ENCODE results near the gene HACD4.

DNA sequence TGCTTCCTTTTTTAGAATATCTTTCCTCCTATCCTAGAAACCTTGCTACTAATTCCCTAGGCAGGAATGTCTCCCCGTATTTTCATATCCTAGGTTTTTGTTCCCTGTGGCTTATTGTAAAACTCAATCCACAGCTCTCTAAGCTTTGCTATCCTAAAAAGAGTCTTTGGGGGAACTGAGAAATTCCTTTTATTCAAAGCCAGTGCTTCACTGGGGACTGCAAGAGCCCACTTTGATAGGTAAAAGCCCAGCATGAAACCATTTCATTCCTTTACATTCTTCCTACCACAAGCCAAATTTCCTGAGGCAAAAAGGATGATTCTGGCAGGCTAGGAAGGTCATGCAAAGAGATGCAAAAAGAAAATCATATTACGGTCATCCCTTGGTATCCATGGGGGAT lies 5.8 kb upstream of the HACD4 start:
- TF ChIP-seq, protein P1, sequence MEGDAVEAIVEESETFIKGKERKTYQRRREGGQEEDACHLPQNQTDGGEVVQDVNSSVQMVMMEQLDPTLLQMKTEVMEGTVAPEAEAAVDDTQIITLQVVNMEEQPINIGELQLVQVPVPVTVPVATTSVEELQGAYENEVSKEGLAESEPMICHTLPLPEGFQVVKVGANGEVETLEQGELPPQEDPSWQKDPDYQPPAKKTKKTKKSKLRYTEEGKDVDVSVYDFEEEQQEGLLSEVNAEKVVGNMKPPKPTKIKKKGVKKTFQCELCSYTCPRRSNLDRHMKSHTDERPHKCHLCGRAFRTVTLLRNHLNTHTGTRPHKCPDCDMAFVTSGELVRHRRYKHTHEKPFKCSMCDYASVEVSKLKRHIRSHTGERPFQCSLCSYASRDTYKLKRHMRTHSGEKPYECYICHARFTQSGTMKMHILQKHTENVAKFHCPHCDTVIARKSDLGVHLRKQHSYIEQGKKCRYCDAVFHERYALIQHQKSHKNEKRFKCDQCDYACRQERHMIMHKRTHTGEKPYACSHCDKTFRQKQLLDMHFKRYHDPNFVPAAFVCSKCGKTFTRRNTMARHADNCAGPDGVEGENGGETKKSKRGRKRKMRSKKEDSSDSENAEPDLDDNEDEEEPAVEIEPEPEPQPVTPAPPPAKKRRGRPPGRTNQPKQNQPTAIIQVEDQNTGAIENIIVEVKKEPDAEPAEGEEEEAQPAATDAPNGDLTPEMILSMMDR (tag by site-specific recombination; IDR thresholded peaks at IDR 0.05), result no peak
- TF ChIP-seq ZNF670 (tag by site-specific recombination; IDR thresholded peaks at IDR 0.05; ENCODE audit: low read depth), result no peak

Measured in HEK293 (cell line).